GM23338 (cell line): ENCODE results near the gene RBBP7. TPM values are rescaled to one million over a fixed set of nuclear protein-coding genes. Genes with fewer than 3 reads are reported as not detected.

Source experiments
- ATAC-seq: fragments of 200-7000 bp; cut with Tn5 transposase; 3 replicates; pipeline ENCODE4 v1.9.1; 2020
- DNase-seq: peaks from one replicate; pipeline ENCODE4 v3.0.0-alpha.2; 2015; ENCODE audit warnings: low spot score
- H2AFZ ChIP-seq: fragments of 200-600 bp; sonication (generic); 2 replicates; pipeline ENCODE4 v1.8.0; 2016; ENCODE audit warnings: antibody characterized with exemption, mild to moderate bottlenecking, moderate library complexity
- H3F3A ChIP-seq: fragments of 200-600 bp; sonication (generic); replicated peaks from 2 replicates; pipeline ENCODE4 v1.8.0; 2017; ENCODE audit warnings: antibody characterized with exemption, mixed run types, low read depth
- H3K27ac ChIP-seq: fragments of 200-600 bp; sonication (generic); 2 replicates; pipeline ENCODE4 v1.6.1; 2016; ENCODE audit warnings: low read depth
- H3K27me3 ChIP-seq: fragments of 200-600 bp; sonication (generic); 2 replicates; pipeline ENCODE4 v1.8.0; 2016; ENCODE audit warnings: mild to moderate bottlenecking, mixed run types, moderate library complexity; ENCODE audit not compliant: insufficient read depth
- H3K36me3 ChIP-seq: fragments of 200-600 bp; sonication (generic); 2 replicates; pipeline ENCODE4 v1.8.0; 2016; ENCODE audit warnings: mild to moderate bottlenecking; ENCODE audit not compliant: insufficient read depth
- H3K4me1 ChIP-seq: fragments of 200-600 bp; sonication (generic); 2 replicates; pipeline ENCODE4 v1.8.0; 2016; ENCODE audit warnings: mild to moderate bottlenecking, moderate library complexity; ENCODE audit not compliant: insufficient read depth
- H3K4me2 ChIP-seq: fragments of 200-600 bp; sonication (generic); 2 replicates; pipeline ENCODE4 v1.7.1; 2017; ENCODE audit warnings: mixed run types
- H3K4me3 ChIP-seq: fragments of 200-600 bp; sonication (generic); 2 replicates; pipeline ENCODE4 v1.6.1; 2016; ENCODE audit warnings: mixed run types
- H3K79me2 ChIP-seq: fragments of 200-600 bp; sonication (generic); replicated peaks from 2 replicates; pipeline ENCODE4 v1.8.0; 2017; ENCODE audit warnings: mild to moderate bottlenecking; ENCODE audit not compliant: insufficient read depth
- H3K9me2 ChIP-seq: fragments of 200-600 bp; sonication (generic); 2 replicates; pipeline ENCODE4 v1.8.0; 2017; ENCODE audit not compliant: insufficient read depth
- H4K20me1 ChIP-seq: fragments of 200-600 bp; sonication (generic); replicated peaks from 2 replicates; pipeline ENCODE4 v1.8.0; 2017; ENCODE audit warnings: mild to moderate bottlenecking; ENCODE audit not compliant: insufficient read depth
- H3K27ac Mint-ChIP-seq: 2 replicates; pipeline ENCODE4 v1.8.0; 2020; ENCODE audit warnings: inconsistent platforms, mild to moderate bottlenecking, moderate library complexity, mixed read lengths
- H3K27me3 Mint-ChIP-seq: 3 replicates; pipeline ENCODE4 v1.8.0; 2022; ENCODE audit warnings: low read depth, mild to moderate bottlenecking, moderate library complexity, mixed read lengths, inconsistent platforms; ENCODE audit not compliant: insufficient read depth, poor library complexity
- H3K36me3 Mint-ChIP-seq: 3 replicates; pipeline ENCODE4 v1.8.0; 2021; ENCODE audit warnings: low read depth, mild to moderate bottlenecking, inconsistent platforms, moderate library complexity, mixed read lengths
- H3K4me1 Mint-ChIP-seq: 3 replicates; pipeline ENCODE4 v1.8.0; 2020; ENCODE audit warnings: mild to moderate bottlenecking, inconsistent platforms, mixed read lengths
- H3K4me3 Mint-ChIP-seq: 3 replicates; pipeline ENCODE4 v1.8.0; 2021; ENCODE audit warnings: moderate library complexity, mild to moderate bottlenecking, inconsistent platforms, mixed read lengths
- H3K9me3 Mint-ChIP-seq: 3 replicates; pipeline ENCODE4 v1.8.0; 2020; ENCODE audit warnings: moderate library complexity, mild to moderate bottlenecking, inconsistent platforms, mixed read lengths
- CREB1 ChIP-seq: fragments of 250-450 bp; sonication (Bioruptor Pico); IDR thresholded peaks from 2 replicates; pipeline ENCODE4 v1.5.0; 2020; ENCODE audit warnings: low read depth, mild to moderate bottlenecking, moderate library complexity
- CTCF ChIP-seq, 2 experiments: fragments of 200-600 bp in 1 of 2; sonication (generic) in 1 of 2; conservative IDR thresholded peaks; 2 replicates each; pipeline versions ENCODE4 v1.5.1 to v1.6.1; 2016 to 2017; ENCODE audit warnings: antibody characterized with exemption in 2 of 2, low read depth in 2 of 2, mild to moderate bottlenecking in 2 of 2, moderate library complexity in 1 of 2
- ETS1 ChIP-seq: IDR thresholded peaks from 2 replicates; pipeline ENCODE4 v1.6.1; 2016; ENCODE audit warnings: antibody characterized with exemption
- EZH2 ChIP-seq: fragments of 200-600 bp; sonication (generic); IDR thresholded peaks from one replicate; pipeline ENCODE4 v1.8.0; 2017; ENCODE audit warnings: antibody characterized with exemption, mild to moderate bottlenecking, low read depth; ENCODE audit not compliant: unreplicated experiment
- EZH2phosphoT487 ChIP-seq: fragments of 200-600 bp; sonication (generic); IDR thresholded peaks from one replicate; pipeline ENCODE4 v1.8.1; 2018; ENCODE audit warnings: antibody characterized with exemption; ENCODE audit not compliant: unreplicated experiment
- JUNB ChIP-seq: IDR thresholded peaks from one replicate; pipeline ENCODE4 v1.6.1; 2016; ENCODE audit warnings: antibody characterized with exemption; ENCODE audit not compliant: unreplicated experiment
- NANOG ChIP-seq: IDR thresholded peaks from 2 replicates; pipeline ENCODE4 v1.6.1; 2016; ENCODE audit warnings: antibody characterized with exemption, borderline replicate concordance
- POLR2AphosphoS5 ChIP-seq: IDR thresholded peaks from 2 replicates; pipeline ENCODE4 v1.6.1; 2016; ENCODE audit warnings: antibody characterized with exemption, low read depth
- REST ChIP-seq: IDR thresholded peaks from one replicate; pipeline ENCODE4 v1.6.1; 2018; ENCODE audit warnings: antibody characterized with exemption; ENCODE audit not compliant: unreplicated experiment
- STAT1 ChIP-seq: IDR thresholded peaks from one replicate; pipeline ENCODE4 v1.6.1; 2016; ENCODE audit warnings: antibody characterized with exemption; ENCODE audit not compliant: unreplicated experiment
- ZNF114 ChIP-seq: fragments of 250-450 bp; sonication (Bioruptor Pico); IDR thresholded peaks from 2 replicates; pipeline ENCODE4 v1.5.0; 2020; ENCODE audit warnings: mild to moderate bottlenecking, moderate library complexity
- ZNF331 ChIP-seq: fragments of 250-450 bp; sonication (Bioruptor Pico); IDR thresholded peaks from 2 replicates; pipeline ENCODE4 v1.5.0; 2020; ENCODE audit warnings: low read depth, mild to moderate bottlenecking, moderate library complexity
- ZNF462 ChIP-seq: fragments of 250-450 bp; sonication (Bioruptor Pico); IDR thresholded peaks from 2 replicates; pipeline ENCODE4 v1.5.0; 2020; ENCODE audit warnings: mild to moderate bottlenecking, moderate library complexity
- polyA plus RNA-seq: library from polyadenylated mRNA; unstranded; fragments of >200 nt; fragmentation: Nextera tagmentation; extraction: Ambion mirVana; gene quantifications from 2 replicates; pipeline ENCODE4 v1.2.1, GENCODE V29; 2016
- total RNA-seq: library from RNA; depleted of rRNA; stranded (reverse); fragments of >200 nt; shearing (Covaris generic); gene quantifications from 2 replicates; pipeline ENCODE4 v1.2.3, GENCODE V29; 2014

Gene RBBP7
- total and polyA plus RNA-seq, 2 experiments from 2014 or later: 111 to 167 TPM

- Mint-ChIP-seq H3K27me3 (peaks cover 2% of the 10 kb centered on the region), H3K36me3 (no peaks in the 10 kb centered on the region), H3K9me3 (no peaks in the 10 kb centered on the region; the same call in 2 of the 3 replicates), H3K27ac (no peak overlapping the region), H3K4me1 (peaks cover 3% of the 10 kb centered on the region; the same call in 2 of the 3 replicates), H3K4me3 (no peak overlapping the region)
- Histone ChIP-seq H3K4me2 (no peak overlapping the region), H3F3A (no peaks in the 10 kb centered on the region), H3K79me2 (no peaks in the 10 kb centered on the region), H2AFZ (no peak overlapping the region), H3K4me3 (no peak overlapping the region), H3K27ac (no peak overlapping the region), H4K20me1 (no peaks in the 10 kb centered on the region), H3K4me1 (no peaks in the 10 kb centered on the region), H3K9me2 (no peaks in the 10 kb centered on the region), H3K36me3 (no peaks in the 10 kb centered on the region), H3K27me3 (no peaks in the 10 kb centered on the region)
- DNase-seq (no peak), ATAC-seq (no peak)
- TF ChIP-seq NANOG (no peak), ZNF331 (CRISPR knock-in tag) (no peak), CREB1 (CRISPR knock-in tag) (no peak), ZNF114 (CRISPR knock-in tag) (no peak), CTCF (conservative IDR thresholded peaks at IDR 0.05; ENCODE audit: low read depth in 2 of 2) (no peak), ZNF462 (CRISPR knock-in tag) (no peak), REST (no peak), POLR2AphosphoS5 (no peak), EZH2phosphoT487 (no peak), STAT1 (no peak), EZH2 (no peak), ETS1 (no peak), JUNB (no peak)
These were observed 27.3 kb upstream of the RBBP7 start for GRCh38 chrX:16897445-16897844.
